ENCODE results near the gene GABRP. TPM values are rescaled to one million over a fixed set of nuclear protein-coding genes. Genes with fewer than 3 reads are reported as not detected.

Gene GABRP
- total RNA-seq, 1 experiment from 2014 or later, result 1.5 TPM

DNA sequence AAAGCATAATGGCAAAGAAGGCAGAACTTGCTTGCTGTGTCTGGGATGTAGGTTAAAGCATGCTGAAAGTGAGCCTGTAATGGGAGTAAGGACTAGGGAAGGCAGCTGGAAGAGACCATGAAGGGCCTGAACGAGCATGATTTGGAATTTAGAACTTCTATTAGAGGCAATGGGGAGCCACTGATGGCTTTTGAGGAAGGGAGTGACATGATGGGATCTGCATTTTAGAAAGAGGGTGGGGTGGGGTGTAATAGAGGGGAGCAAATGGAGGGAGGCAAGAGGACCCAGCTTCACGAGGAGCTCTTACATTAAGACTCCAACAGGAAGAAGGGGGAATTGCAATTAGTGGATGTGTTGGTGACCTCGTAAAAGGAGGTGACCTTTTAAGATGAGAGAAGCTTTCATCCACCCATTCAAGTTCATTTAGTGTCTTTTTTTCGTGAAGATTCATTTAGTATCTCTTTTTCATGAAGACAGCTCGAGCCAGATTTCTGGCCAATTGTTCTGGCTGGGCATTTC is 13.6 kb upstream of the GABRP start:
- Mint-ChIP-seq H3K4me3 (no peak overlapping the region), H3K36me3 (ENCODE audit: insufficient read depth in 1 of 3, low read depth in 3 of 3) (peaks cover 0 to 3% (median 0%) of the 10 kb centered on the region in 3 experiments; a peak in 2 of 7 replicates), H3K4me1 (peaks cover 30 to 33% of the 10 kb centered on the region in 2 experiments), H3K9me3 (peaks cover 0 to 3% of the 10 kb centered on the region in 2 experiments; a peak in 1 of 5 replicates), H3K27ac (no peak overlapping the region; a peak in 1 of 7 replicates), H3K27me3 (ENCODE audit: low read depth) (no peaks in the 10 kb centered on the region)
- no peak overlapping the region for H3K4ac ChIP-seq (ENCODE audit: low read depth, low read length)
- H4K5ac ChIP-seq (ENCODE audit: insufficient read length, low read depth, low read length), result no peak overlapping the region
- no peak overlapping the region for H2AK5ac ChIP-seq (ENCODE audit: insufficient read length, low read length)
- no peak overlapping the region for H2AFZ ChIP-seq (ENCODE audit: low read length)
- H3K4me1 ChIP-seq (ENCODE audit: insufficient read depth, low read length), result peaks cover 11% of the 10 kb centered on the region; the same call in 1 of the 2 replicates
- no peak for DNase-seq
- no peak overlapping the region for H3T11ph ChIP-seq (ENCODE audit: low read length)
- no peaks in the 10 kb centered on the region for H3K27me3 ChIP-seq (ENCODE audit: insufficient read depth, low read length)
- H3K9me3 ChIP-seq (ENCODE audit: control insufficient read depth, low read depth, low read length), result no peaks in the 10 kb centered on the region
- H3K9ac ChIP-seq (ENCODE audit: extremely low read depth, insufficient read length, low read length), result no peak overlapping the region
- H3K4me2 ChIP-seq (ENCODE audit: insufficient read depth, insufficient read length, low read length), result no peak overlapping the region
- H3K79me1 ChIP-seq (ENCODE audit: insufficient read depth, low read depth, low read length, poor library complexity, severe bottlenecking), result no peaks in the 10 kb centered on the region
- no peak overlapping the region for H3K18ac ChIP-seq (ENCODE audit: insufficient read length, low read depth, low read length)
- H4K8ac ChIP-seq (replicated peaks; ENCODE audit: insufficient read length, low read depth, low read length), result no peak overlapping the region
- no peak overlapping the region for H2BK20ac ChIP-seq (ENCODE audit: low read depth, low read length, poor library complexity, severe bottlenecking)
- H2BK5ac ChIP-seq (ENCODE audit: insufficient read length, low read length), result no peak overlapping the region
- WGBS (ENCODE audit: extremely low coverage, insufficient read length, low lambda C conversion rate), result no CpG with 5 or more reads among the region's 5 CpGs
- H3K79me2 ChIP-seq (ENCODE audit: insufficient read depth, low read length), result no peaks in the 10 kb centered on the region
- H2BK15ac ChIP-seq (ENCODE audit: low read depth, low read length), result no peak overlapping the region
- H4K20me1 ChIP-seq (ENCODE audit: control insufficient read depth, insufficient read depth, insufficient read length), result no peaks in the 10 kb centered on the region
- H3K23ac ChIP-seq (ENCODE audit: insufficient read length, low read depth, low read length), result no peak overlapping the region
- no peak overlapping the region for H2BK120ac ChIP-seq (ENCODE audit: low read depth, low read length, poor library complexity, severe bottlenecking)
- H3K56ac ChIP-seq (ENCODE audit: insufficient read length, low read depth, low read length), result no peak overlapping the region
- H3K14ac ChIP-seq (ENCODE audit: insufficient read depth, low read length), result no peak overlapping the region
- H3K23me2 ChIP-seq (ENCODE audit: insufficient read length, low read depth, low read length, poor library complexity, severe bottlenecking), result no peaks in the 10 kb centered on the region
- no peak overlapping the region for H3K27ac ChIP-seq (ENCODE audit: insufficient read length, low read depth, low read length)
- TF ChIP-seq, protein P1, sequence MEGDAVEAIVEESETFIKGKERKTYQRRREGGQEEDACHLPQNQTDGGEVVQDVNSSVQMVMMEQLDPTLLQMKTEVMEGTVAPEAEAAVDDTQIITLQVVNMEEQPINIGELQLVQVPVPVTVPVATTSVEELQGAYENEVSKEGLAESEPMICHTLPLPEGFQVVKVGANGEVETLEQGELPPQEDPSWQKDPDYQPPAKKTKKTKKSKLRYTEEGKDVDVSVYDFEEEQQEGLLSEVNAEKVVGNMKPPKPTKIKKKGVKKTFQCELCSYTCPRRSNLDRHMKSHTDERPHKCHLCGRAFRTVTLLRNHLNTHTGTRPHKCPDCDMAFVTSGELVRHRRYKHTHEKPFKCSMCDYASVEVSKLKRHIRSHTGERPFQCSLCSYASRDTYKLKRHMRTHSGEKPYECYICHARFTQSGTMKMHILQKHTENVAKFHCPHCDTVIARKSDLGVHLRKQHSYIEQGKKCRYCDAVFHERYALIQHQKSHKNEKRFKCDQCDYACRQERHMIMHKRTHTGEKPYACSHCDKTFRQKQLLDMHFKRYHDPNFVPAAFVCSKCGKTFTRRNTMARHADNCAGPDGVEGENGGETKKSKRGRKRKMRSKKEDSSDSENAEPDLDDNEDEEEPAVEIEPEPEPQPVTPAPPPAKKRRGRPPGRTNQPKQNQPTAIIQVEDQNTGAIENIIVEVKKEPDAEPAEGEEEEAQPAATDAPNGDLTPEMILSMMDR (conservative IDR thresholded peaks at IDR 0.05), result 0 out of 3 replicates have a peak, but pooled peaks have one; percentile 22
- H2BK12ac ChIP-seq (ENCODE audit: insufficient read length, low read depth, low read length), result no peak overlapping the region
- no peak overlapping the region for H4K91ac ChIP-seq (ENCODE audit: insufficient read length, low read depth, low read length)
